HG03354 (cell line): Measurements from ENCODE around the gene CCDC57.

Experiments
- ATAC-seq: cut with Tn5 transposase; IDR thresholded peaks from one replicate; pipeline ENCODE4 v1.9.1; 2021; ENCODE audit warnings: mild to moderate bottlenecking; ENCODE audit not compliant: unreplicated experiment, poor library complexity, severe bottlenecking

Gene CCDC57

DNA sequence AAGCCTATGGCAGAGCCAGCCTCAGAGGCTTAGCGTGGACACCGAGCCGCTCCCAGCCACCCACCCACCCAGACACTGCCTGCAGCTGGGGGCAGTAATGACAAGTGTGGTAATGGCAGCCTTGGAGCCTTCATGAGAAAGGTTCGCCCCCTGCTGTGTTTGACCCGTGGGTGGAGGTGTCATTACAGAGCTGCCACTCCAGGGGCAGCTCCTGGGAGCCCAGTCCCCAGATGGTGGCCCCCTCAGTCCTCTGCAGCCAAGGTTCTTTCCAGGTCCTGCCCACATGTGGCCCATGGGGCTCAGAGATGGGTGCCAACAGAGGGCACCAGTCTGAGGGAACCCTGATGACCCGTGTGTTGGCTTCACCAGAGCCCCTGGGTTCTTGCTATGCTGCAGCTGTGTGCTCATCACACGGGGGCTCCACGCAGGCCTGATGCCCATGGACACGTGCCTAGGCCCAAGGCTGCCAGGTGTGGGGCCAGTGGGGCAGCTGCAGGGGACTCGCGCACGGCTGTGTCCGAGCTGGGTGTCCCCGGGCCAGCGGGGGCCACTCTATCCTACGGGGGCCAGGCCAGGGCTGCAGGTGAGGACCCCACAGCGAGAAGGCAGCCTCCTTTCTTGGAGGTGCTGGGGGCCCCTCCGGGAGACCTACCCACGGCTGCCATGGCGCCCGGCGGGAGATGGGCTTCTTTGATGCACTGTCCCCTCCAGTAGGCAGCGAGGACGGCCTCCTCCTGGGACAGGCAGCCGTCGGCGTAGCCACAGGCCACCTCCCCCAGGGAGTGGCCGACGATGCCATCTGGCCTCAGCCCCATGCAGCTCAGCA lies 122.7 kb downstream of the CCDC57 start:
- no peak for ATAC-seq

- no peak for ATAC-seq
Observed at GRCh38 chr17:82088838-82089722, 123.6 kb downstream of the CCDC57 start.

GRCh38 chr17:82087961-82088837 lies 124.4 kb downstream of the CCDC57 start:
- no peak for ATAC-seq

DNA sequence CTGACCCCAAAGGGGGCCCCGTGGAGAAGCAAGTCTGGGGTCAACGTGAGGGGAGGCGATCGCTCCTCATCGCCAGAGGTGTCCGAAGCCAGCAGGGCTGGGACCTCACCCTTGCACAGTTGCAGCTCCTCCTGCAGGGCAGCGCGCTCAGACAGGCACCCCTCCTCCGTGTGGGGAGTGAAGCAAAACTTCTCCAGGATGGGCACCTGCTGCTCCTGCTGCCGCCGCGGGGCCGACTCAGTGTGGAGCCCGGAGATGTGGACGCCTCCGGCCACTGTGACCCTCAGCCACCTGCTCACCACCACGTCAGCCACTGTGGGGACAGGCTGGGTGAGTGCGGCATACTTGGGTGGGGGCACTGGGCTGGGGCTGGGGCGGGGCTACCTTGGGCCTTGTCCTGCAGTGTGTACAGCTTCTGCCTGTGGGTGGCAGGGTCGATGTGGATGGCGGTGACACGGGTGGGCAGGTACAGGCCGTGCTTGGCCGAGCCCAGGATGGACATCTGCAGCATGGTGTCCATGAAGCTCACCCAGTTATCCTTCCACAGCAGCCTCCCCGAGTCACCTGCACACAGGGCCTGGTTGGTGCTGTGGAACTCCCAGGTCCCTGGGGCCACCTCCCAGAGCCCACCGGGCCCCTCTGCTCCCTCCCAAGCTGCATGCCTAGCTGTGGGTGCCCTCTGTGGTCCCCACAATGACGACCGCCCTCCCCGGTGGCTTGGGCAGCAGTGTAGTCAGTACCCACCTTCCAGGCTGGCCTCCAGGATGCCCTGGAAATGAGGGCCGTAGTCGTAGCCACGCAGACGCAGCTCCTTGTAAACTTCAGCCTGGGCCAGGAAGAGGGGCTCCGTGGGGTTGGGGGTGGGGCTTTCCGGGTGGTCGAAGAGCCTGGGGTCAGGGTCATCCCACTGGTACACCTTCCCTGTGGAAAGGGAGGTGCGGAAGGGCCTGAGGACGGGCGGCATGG lies 125.4 kb downstream of the CCDC57 start:
- no peak for ATAC-seq

- no peak for ATAC-seq
Observed at GRCh38 chr17:82085931-82086764, 126.5 kb downstream of the CCDC57 start.

DNA sequence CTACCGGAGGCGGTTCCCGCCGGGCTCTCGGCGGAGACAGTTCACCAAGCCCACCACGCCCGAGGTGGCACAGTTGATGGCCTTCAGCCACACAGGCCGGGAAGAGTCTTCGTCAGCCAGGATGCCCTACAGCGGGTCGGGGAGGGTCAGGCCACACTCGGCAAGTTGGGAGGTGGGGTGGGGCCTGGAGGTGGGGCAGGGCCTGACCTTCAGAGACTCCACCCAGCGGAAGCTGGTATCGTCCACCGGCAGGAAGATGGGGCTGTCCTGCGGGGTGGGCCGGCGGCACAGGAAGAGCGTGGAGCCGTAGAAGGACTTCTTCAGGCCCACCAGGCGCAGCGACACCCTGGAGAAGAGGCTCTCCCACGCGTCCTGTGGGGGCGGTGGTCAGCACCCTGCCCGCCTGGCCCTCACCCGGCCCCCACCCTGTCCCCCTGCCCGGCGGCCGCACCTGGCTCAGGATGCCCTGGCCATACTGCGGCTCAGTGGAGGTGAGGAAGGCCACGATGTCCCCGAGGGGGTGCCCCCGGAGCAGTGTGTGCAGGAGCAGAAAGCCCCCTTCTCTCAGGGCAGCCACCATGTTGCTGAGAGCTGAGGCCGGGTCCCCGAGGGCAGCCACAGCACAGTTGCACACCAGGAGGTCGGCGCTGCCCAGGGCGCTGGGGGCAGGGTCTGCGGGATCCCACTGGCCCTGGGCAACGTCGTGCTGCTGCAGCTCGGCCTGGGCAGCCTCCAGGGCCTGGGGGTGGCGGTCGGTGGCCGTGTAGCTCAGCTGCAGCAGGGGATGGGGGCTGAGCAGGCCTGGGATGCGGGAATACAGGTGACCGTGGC lies 127.4 kb downstream of the CCDC57 start:
- ATAC-seq, result no peak

- no peak for ATAC-seq
Observed at GRCh38 chr17:82084373-82085030, 128.1 kb downstream of the CCDC57 start.

DNA sequence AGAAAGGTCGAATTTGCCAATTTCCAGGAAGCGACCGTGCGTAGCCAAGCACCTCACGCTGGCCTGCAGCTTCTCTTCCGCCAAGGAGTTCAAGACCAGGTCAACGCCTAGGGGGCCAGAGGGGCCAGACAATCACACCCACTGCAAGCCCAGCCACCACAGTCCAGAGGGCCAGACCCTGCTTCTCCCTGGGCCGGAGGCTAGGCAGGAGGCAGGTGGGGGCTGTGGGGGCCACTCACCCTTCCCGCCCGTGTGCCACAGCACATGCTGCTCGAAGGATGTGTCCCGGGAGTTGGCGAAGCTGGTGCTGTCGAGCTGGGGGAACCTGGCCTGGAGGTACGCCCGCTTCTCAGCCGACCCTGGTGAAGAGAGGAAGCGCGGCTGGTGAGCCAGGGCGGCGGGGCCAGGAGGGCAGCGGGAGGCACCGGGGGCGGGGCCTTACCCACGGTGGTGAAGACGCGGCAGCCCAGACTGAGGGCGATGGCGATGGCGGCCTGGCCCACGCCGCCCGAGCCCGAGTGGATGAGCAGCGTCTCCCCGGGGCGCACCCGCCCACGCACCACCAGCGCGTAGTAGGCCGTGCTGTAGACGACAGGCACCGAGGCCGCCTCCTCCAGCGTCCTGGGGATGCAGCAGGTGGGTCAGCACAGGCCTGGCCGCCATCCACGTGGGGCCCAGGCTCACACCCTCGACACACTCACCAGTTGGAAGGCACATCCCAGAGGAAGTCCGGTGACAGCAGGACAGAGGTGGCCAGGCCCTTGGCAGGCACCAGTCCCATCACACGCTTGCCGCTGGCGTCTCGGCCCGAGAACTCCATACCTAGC lies 128.9 kb downstream of the CCDC57 start:
- no peak for ATAC-seq

DNA sequence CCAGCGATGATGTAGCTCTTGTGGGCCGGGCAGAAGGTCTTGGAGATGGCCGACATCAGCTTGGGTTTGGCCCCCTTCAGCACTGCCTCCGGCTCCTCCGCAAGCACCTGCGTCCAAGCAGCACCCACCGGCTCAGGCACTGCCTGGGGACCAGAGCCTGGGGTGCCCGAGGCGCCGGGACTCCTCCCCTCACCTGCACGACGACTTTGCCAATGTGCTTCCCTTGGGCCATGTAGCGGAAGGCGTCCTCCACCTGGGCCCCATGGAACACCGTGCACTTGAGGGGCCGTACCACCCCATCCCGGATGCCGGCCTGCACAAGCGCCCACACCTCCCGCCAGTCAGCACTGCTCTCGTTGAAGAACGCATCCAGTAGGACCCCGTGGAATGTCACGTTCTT lies 129.6 kb downstream of the CCDC57 start:
- ATAC-seq, result no peak

GRCh38 chr17:82082456-82082855 lies 130.2 kb downstream of the CCDC57 start:
- no peak for ATAC-seq

GRCh38 chr17:82081966-82082365 lies 130.7 kb downstream of the CCDC57 start:
- ATAC-seq, result no peak

- ATAC-seq, result no peak
Observed at GRCh38 chr17:82081546-82081945, 131.1 kb downstream of the CCDC57 start.

DNA sequence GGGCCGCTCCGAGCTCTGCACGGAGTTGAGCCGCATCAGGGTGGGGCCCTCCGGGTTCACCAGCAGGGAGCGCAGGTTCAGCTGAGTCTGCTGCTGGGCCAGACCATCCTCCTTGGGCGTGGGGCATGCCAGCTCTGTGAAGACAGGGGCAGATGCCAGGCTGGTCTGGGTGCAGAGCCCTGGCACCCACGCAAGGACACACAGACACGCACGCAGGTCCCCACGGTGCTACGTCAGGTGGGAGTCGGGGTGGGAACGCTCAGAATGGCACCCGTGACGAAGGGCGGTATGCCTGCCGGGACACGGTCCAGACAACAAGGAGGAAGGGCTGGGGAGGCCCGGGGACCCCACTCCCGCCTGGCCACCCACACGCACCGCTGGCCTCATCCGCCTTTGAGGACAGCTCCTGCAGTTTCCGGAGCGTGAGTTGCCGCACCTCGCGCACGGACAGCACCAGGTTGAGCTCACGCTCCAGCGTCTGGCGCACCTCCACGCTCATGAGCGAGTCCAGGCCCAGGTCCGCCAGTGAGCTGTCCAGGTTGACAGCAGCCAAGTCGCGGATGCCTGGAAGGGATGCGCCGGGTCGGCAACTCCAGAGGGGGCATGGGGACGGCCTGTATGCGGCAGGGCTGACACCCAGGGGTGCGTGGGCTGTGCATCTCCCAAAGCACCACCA lies 131.7 kb downstream of the CCDC57 start:
- ATAC-seq, result no peak

- ATAC-seq, result no peak
Observed at GRCh38 chr17:82080048-82080788, 132.4 kb downstream of the CCDC57 start.
